Neural progenitor cell (in vitro differentiated cells): Measurements from ENCODE around the gene NDRG4. TPM values are rescaled to one million over a fixed set of nuclear protein-coding genes. Genes with fewer than 3 reads are reported as not detected.
A peak's percentile ranks its signal among the peaks of the same experiment; 100 is the strongest.

Source experiments
- DNase-seq: peaks from one replicate; pipeline ENCODE4 v3.0.0-alpha.2; 2016; ENCODE audit warnings: low spot score
- H2AFZ ChIP-seq: fragments of 200-600 bp; sonication (generic); replicated peaks from 2 replicates; pipeline ENCODE4 v1.6.1; 2016; ENCODE audit warnings: antibody characterized with exemption
- H3F3A ChIP-seq: fragments of 200-600 bp; sonication (generic); 2 replicates; pipeline ENCODE4 v1.6.1; 2016; ENCODE audit warnings: antibody characterized with exemption, low read depth
- H3K27ac ChIP-seq: fragments of 200-600 bp; sonication (generic); 2 replicates; pipeline ENCODE4 v1.5.1; 2016; ENCODE audit warnings: mild to moderate bottlenecking
- H3K27me3 ChIP-seq: fragments of 200-600 bp; sonication (generic); 2 replicates; pipeline ENCODE4 v1.6.1; 2016; ENCODE audit warnings: mild to moderate bottlenecking, moderate library complexity
- H3K36me3 ChIP-seq: fragments of 200-600 bp; sonication (generic); 2 replicates; pipeline ENCODE4 v1.5.1; 2016
- H3K4me1 ChIP-seq: fragments of 200-600 bp; sonication (generic); 2 replicates; pipeline ENCODE4 v1.6.1; 2016; ENCODE audit warnings: mixed run types
- H3K4me2 ChIP-seq: fragments of 200-600 bp; sonication (generic); 2 replicates; pipeline ENCODE4 v1.6.1; 2016
- H3K4me3 ChIP-seq: fragments of 200-600 bp; sonication (generic); 2 replicates; pipeline ENCODE4 v1.5.1; 2016
- H3K79me2 ChIP-seq: fragments of 200-600 bp; sonication (generic); 2 replicates; pipeline ENCODE4 v1.6.1; 2016; ENCODE audit warnings: low read depth
- H3K9ac ChIP-seq: fragments of 200-600 bp; sonication (generic); 2 replicates; pipeline ENCODE4 v1.6.1; 2016
- H3K9me3 ChIP-seq: fragments of 200-600 bp; sonication (generic); 2 replicates; pipeline ENCODE4 v1.5.1; 2016; ENCODE audit warnings: low read depth
- H4K20me1 ChIP-seq: fragments of 200-600 bp; sonication (generic); 2 replicates; pipeline ENCODE4 v1.6.1; 2016; ENCODE audit warnings: low read depth
- H3K27ac Mint-ChIP-seq: 3 replicates; pipeline ENCODE4 v1.8.0; 2021; ENCODE audit warnings: mixed read lengths
- H3K27me3 Mint-ChIP-seq: 2 replicates; pipeline ENCODE4 v1.8.0; 2022; ENCODE audit warnings: low read depth, mild to moderate bottlenecking, inconsistent platforms, moderate library complexity, mixed read lengths; ENCODE audit not compliant: insufficient read depth
- H3K36me3 Mint-ChIP-seq: 3 replicates; pipeline ENCODE4 v1.8.0; 2021; ENCODE audit warnings: mixed read lengths
- H3K4me1 Mint-ChIP-seq: 3 replicates; pipeline ENCODE4 v1.8.0; 2021; ENCODE audit warnings: mixed read lengths
- H3K4me3 Mint-ChIP-seq: 3 replicates; pipeline ENCODE4 v1.8.0; 2021; ENCODE audit warnings: mild to moderate bottlenecking, moderate library complexity, mixed read lengths
- H3K9me3 Mint-ChIP-seq: 3 replicates; pipeline ENCODE4 v1.8.0; 2020; ENCODE audit warnings: mixed read lengths
- CTCF ChIP-seq: fragments of 200-600 bp; sonication (generic); IDR thresholded peaks from 2 replicates; pipeline ENCODE4 v1.5.1; 2017; ENCODE audit warnings: antibody characterized with exemption, mild to moderate bottlenecking
- EZH2 ChIP-seq: fragments of 200-600 bp; sonication (generic); IDR thresholded peaks from 2 replicates; pipeline ENCODE4 v1.6.1; 2017; ENCODE audit warnings: antibody characterized with exemption, mild to moderate bottlenecking, moderate library complexity
- EZH2phosphoT487 ChIP-seq: fragments of 200-600 bp; sonication (generic); IDR thresholded peaks from 2 replicates; pipeline ENCODE4 v1.6.1; 2017; ENCODE audit warnings: antibody characterized with exemption
- total RNA-seq: library from RNA; depleted of rRNA; stranded (reverse); fragments of >200 nt; gene quantifications from 2 replicates; pipeline ENCODE4 v1.2.3, GENCODE V29; 2015; ENCODE audit warnings: low replicate concordance

NDRG4 gene
- total RNA-seq, 1 donor from 2014 or later: 14.6 TPM

GRCh38 chr16:58454856-58455255 lies 45.1 kb upstream of the NDRG4 start:
- Histone ChIP-seq H3K9me3 (no peaks in the 10 kb centered on the region), H2AFZ (no peak overlapping the region), H3K4me1 (no peaks in the 10 kb centered on the region), H3K4me3 (no peak overlapping the region), H3K4me2 (no peak overlapping the region), H3K36me3 (no peaks in the 10 kb centered on the region), H3K79me2 (no peaks in the 10 kb centered on the region), H3K27me3 (peaks cover 5% of the 10 kb centered on the region), H4K20me1 (no peaks in the 10 kb centered on the region), H3K27ac (no peak overlapping the region), H3F3A (no peaks in the 10 kb centered on the region), H3K9ac (no peak overlapping the region)
- Mint-ChIP-seq H3K4me1 (peaks cover 18% of the 10 kb centered on the region), H3K4me3 (no peak overlapping the region), H3K27me3 (peaks cover 11% of the 10 kb centered on the region), H3K9me3 (no peaks in the 10 kb centered on the region), H3K27ac (peak overlapping the region; percentile 85), H3K36me3 (no peaks in the 10 kb centered on the region)
- no peak for DNase-seq
- TF ChIP-seq EZH2phosphoT487 (no peak), CTCF (no peak), EZH2 (no peak)

DNA sequence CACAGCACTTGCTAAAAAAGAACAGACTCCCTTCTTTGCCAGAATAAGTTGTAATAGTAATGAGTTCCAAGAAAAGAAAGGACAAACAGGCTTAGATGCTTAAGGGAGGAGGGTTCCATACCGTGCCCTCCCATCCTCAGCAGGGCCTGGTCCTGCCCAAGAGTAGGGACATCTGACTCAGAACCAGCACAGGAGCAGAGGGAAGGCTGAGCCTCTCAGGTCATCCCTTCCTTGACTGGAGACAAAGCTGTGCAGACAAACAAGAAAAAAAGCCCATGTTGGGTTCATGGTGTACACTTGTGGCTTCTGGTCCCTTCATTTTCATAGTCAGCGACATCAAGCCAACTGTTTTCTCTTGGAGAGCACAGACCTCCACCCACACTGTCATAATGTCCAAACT lies 44.2 kb upstream of the NDRG4 start:
- TF ChIP-seq EZH2phosphoT487 (no peak), CTCF (no peak), EZH2 (no peak)
- peaks cover 11% of the 10 kb centered on the region for H3K27me3 Mint-ChIP-seq
- DNase-seq: no peak

GRCh38 chr16:58456193-58456592 lies 43.8 kb upstream of the NDRG4 start:
- Mint-ChIP-seq H3K9me3 (no peaks in the 10 kb centered on the region), H3K4me3 (no peak overlapping the region), H3K36me3 (no peaks in the 10 kb centered on the region), H3K4me1 (peaks cover 21% of the 10 kb centered on the region), H3K27me3 (peaks cover 15% of the 10 kb centered on the region), H3K27ac (no peak overlapping the region)
- no peaks in the 10 kb centered on the region for H4K20me1 ChIP-seq
- TF ChIP-seq CTCF (no peak), EZH2phosphoT487 (no peak), EZH2 (no peak)
- H3K9me3 ChIP-seq: no peaks in the 10 kb centered on the region
- H3K36me3 ChIP-seq: no peaks in the 10 kb centered on the region
- peaks cover 6% of the 10 kb centered on the region for H3F3A ChIP-seq
- no peak overlapping the region for H3K9ac ChIP-seq
- H3K27ac ChIP-seq: no peak overlapping the region
- peaks cover 3% of the 10 kb centered on the region for H3K4me1 ChIP-seq
- H2AFZ ChIP-seq: no peak overlapping the region
- DNase-seq: no peak
- no peak overlapping the region for H3K4me2 ChIP-seq
- no peak overlapping the region for H3K4me3 ChIP-seq
- H3K27me3 ChIP-seq: peaks cover 19% of the 10 kb centered on the region
- H3K79me2 ChIP-seq: no peaks in the 10 kb centered on the region

More for the DNA sequence above, 44.2 kb upstream of the NDRG4 start:
- H3K4me2 ChIP-seq: no peak overlapping the region
- H3K27me3 ChIP-seq: peaks cover 14% of the 10 kb centered on the region
- H3K9me3 ChIP-seq: no peaks in the 10 kb centered on the region
- H3K4me1 Mint-ChIP-seq: peaks cover 19% of the 10 kb centered on the region
- H3K4me3 Mint-ChIP-seq: no peak overlapping the region
- no peaks in the 10 kb centered on the region for H3K36me3 Mint-ChIP-seq
- no peak overlapping the region for H2AFZ ChIP-seq
- H3K9ac ChIP-seq: no peak overlapping the region
- H3K9me3 Mint-ChIP-seq: no peaks in the 10 kb centered on the region
- H3F3A ChIP-seq: peaks cover 1% of the 10 kb centered on the region
- H3K4me1 ChIP-seq: no peaks in the 10 kb centered on the region
- H3K4me3 ChIP-seq: no peak overlapping the region
- H3K36me3 ChIP-seq: no peaks in the 10 kb centered on the region
- H3K27ac Mint-ChIP-seq: no peak overlapping the region
- no peak overlapping the region for H3K27ac ChIP-seq
- no peaks in the 10 kb centered on the region for H4K20me1 ChIP-seq
- H3K79me2 ChIP-seq: no peaks in the 10 kb centered on the region
